ENCODE measurements around the gene S100A5. TPM values are rescaled to one million over a fixed set of nuclear protein-coding genes. Genes with fewer than 3 reads are reported as not detected.

The S100A5 gene
- total and polyA plus RNA-seq, 2 of the 8 experiments (the other 6 are each of a cell fraction or from before 2014, with no cell fraction given), result not detected

- TF ChIP-seq CHD7 (IDR thresholded peaks at IDR 0.05; ENCODE audit: insufficient replicate concordance, low read length), result no peak
- no peak for TF ChIP-seq TAF7 (optimal IDR thresholded peaks at IDR 0.05; ENCODE audit: borderline replicate concordance, low read depth, low read length)
- no peak for TF ChIP-seq MAFK (IDR thresholded peaks at IDR 0.05; ENCODE audit: low read depth, low read length)
- TF ChIP-seq SP1 (IDR thresholded peaks at IDR 0.05; ENCODE audit: low read depth, low read length), result no peak
- TF ChIP-seq CBX8 (IDR thresholded peaks at IDR 0.05; ENCODE audit: borderline replicate concordance, low read depth, low read length), result no peak
- TF ChIP-seq HDAC6 (IDR thresholded peaks at IDR 0.05; ENCODE audit: low read depth, low read length), result no peak
- no peak for TF ChIP-seq KDM5A (IDR thresholded peaks at IDR 0.05; ENCODE audit: low read length)
- no peak for TF ChIP-seq EP300 (IDR thresholded peaks at IDR 0.05; ENCODE audit: borderline replicate concordance in 1 of 2, low read depth in 2 of 2, low read length in 2 of 2)
- TF ChIP-seq SIRT6 (IDR thresholded peaks at IDR 0.05; ENCODE audit: low read length), result no peak
- TF ChIP-seq FOSL1 (IDR thresholded peaks at IDR 0.05; ENCODE audit: insufficient read depth, low read depth, low read length), result no peak
These were observed 10.2 kb upstream of the S100A5 start (continued) for GRCh38 chr1:153550827-153551500.

Measured in H1 (cell line).